GM21515 (cell line): Measurements from ENCODE around the gene SRBD1.

ENCODE experiments used
- ATAC-seq: cut with Tn5 transposase; IDR thresholded peaks from one replicate; pipeline ENCODE4 v1.9.1; 2021; ENCODE audit not compliant: unreplicated experiment

Gene SRBD1

DNA sequence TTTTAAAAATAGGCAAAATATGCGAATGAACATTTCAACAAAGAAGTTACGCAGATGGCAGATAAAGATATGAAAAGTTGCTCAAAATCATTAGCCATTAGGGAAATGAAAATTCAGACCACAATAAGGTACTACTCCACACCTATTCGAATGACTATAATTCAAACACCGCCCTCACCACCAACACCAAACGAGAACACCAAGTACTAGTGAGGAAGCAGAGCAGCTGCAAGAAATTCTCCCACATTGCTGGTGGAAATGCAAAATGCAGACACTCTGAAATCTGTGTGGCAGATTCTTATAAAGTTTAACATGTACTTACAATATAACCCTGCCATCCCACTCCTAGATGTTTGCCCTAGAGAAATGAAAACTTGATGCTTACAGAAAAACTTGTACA lies 23.2 kb upstream of the SRBD1 start:
- no peak for ATAC-seq

- ATAC-seq = no peak
These were observed 20.9 kb upstream of the SRBD1 start for GRCh38 chr2:45631955-45632354.

DNA sequence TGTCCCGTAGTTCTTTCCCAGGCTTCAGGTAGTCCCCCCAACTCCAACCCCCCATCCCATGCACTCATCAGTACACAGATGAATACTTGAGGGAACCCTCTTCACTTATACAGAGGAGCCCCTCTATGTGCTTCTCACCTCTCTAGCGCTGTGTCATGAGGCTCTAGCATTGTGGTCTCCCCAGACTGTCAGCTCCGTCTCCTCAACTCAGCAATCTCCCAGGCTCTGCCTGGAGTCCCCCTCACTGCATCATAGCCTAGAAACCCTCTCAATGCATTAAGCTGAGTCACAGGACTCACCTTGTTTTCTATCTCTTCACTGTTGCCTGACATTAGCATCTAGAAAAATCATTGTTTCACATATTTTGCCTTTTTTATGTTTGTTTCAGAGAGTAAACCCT lies 20.3 kb upstream of the SRBD1 start:
- ATAC-seq = no peak

- no peak for ATAC-seq
These were observed 18.9 kb upstream of the SRBD1 start for GRCh38 chr2:45629971-45630370.

DNA sequence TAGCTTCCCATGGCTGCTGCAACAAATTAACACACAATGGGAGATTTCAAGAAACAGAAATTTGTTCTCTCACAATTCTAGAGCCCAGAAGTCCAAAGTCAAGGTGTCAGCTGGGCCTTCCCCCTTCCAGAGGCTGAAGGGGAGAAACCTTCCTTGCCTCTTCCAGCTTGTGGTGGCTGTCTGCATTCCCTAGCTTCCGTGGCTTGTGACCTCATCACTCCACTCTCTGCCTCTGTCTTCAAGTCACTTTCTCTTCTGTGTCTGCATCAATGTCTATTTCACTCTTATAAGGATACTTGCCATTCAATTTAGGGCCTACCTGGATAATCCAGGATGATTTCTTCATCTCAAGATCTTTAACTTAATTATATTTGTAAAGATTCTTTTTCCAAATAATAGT lies 16.8 kb upstream of the SRBD1 start:
- ATAC-seq = no peak

DNA sequence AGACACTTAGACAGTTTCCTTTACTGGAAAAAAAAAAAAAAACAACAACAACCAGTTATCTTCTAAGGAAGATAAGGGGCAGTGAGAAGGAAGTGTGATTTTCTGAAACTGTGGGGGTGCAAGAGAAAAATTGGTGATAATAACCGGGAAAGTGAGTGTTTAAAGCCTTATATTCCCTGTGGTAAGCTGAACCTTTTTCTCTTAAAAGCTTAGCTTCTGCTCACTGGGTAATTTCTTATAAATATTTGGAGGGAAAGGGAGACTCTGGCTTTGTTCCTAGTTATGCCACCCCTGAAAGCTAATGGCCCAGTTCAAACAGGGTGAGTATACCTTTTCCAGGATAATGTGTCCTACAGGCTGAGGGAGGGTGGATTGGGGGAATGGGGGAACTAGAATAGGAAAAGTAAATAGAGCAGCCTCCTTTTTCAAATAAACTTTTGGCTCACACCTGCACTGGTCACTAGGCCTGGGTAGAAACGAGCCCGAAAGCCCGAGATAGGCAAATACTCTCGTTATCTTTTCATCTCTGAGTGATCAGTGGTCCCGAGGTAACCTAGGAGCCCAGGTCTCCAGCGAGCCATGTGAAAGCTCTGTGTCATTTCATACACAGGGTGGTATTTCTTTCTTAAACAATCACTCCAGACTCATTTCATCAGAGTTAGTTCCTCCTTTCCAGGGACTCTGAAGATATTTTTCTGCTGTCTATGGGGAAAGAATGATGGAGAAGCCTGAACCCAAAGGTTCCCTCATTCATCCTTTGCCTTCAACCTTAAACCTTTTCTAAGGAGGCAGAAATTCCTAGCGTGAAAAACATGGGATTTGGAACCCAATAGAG lies 15.5 kb upstream of the SRBD1 start:
- ATAC-seq = no peak

DNA sequence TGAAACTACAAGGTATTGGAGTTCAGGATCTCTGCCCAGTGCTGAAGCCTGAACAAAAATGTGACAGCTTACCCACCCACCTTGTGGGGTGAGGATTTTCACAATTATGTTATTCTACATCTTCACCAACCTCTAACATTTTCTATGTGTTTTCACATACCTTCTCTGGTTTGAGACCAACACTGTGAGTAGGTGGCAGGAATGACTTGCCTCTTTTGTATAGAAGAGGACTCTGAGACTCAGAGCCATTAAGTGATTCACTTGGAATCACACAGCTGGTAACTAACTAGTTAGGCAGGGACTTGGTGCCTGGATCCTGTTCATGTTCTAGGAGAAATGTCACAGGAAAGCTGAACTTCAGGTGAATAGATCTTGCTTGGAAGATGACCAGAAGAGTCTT lies 14.8 kb upstream of the SRBD1 start:
- no peak for ATAC-seq

DNA sequence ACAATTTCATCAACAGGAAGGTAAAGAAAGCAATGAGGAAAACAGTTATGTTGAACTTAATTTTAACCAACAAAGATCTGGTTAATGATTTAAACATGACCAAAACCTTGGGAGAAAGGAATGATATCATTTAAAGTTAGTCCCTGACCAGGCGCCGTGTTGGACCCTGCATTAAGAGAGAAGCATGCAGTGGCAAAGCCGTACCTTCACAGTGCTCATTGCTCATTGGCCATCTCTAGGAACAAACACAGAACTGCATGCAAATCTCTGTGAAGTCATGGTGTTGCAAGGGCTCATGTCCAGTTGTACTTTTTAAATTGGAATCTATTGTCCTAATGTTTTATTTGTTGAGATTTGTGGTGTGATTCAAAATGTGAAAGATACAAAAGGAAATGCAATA lies 12.0 kb upstream of the SRBD1 start:
- ATAC-seq = no peak

DNA sequence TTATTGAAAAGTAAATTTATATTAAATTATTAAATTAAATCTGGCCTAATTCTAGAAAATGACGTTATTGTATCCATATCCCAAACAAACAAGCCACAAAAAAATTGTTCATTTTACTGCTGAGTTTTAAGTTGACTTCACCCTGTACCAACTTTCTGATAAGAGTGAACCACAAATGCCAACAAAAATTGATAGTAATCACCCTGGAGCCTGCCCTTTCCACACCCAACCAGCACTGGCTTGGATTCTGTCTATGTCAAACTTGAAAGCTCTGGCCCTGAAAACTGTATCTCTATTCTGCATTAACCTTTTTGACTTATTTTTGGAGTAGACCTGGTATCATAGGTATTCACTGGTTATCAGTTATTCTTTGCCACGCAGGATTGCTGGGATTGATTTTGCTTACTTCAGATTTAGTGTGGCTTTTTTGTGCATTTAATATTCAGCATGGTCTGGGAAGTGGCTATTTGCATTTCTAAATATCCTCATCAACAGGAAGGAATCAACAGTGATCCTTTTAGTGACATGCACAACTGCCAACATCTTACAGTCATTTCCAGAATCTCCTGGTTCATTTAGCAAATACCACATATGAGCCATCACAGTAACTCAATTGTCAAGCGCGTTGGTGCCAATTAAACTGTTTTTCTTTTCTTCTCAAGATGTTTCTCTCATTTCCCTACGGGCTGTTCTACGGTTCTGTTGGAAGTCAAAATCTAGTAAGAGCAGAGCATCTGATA lies 11.4 kb upstream of the SRBD1 start:
- no peak for ATAC-seq

DNA sequence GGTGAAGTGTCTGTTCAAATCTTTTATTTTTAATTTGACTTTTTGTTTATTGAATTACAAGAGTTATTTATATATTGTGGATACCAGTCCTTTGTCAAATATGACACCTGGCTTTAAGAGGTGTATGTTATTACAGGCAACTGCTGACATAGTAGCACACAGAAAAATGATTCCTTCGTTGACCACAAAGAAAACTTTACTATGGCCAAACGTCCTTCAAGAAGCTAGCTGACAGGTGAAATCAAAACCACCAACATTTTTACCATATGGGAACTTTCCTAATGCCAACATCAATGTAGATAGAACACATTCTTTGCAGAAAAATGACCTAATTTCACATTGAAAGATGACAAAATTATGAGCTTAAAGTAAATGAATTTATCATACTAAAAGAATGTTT lies 6.4 kb upstream of the SRBD1 start:
- ATAC-seq = no peak

DNA sequence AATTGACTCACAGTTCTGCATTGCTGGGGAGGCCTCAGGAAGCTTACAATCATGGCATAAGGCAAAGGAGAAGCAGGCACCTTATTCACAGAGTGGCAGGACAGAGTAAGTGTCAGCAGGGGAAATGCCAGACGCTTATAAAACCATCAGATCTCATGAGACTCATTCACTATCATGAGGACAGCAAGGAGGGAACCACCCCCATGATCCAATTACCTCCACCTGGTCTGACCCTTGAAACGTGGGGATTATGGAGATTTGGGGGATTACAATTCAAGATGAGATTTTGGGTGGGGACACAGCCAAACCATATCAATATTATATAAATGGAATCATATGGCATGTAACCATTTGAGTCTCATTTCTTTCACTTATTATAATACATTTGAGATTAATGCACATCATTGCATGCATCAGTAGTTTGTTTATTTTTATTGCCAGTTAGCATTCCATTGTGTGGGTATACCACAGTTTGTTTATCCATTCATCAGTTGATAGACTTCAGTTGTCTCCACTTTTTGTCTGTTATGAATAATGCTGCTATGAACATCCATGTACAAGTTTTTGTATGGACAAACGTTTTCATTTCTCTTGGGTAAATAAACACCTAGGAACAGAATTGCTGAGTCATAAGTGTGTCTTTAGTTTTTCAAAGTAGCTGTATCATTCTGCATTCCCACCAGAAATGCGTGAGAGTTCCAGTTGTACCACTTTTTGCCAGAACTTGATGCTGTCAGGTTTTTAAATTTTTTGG lies 5.8 kb upstream of the SRBD1 start:
- ATAC-seq = no peak

DNA sequence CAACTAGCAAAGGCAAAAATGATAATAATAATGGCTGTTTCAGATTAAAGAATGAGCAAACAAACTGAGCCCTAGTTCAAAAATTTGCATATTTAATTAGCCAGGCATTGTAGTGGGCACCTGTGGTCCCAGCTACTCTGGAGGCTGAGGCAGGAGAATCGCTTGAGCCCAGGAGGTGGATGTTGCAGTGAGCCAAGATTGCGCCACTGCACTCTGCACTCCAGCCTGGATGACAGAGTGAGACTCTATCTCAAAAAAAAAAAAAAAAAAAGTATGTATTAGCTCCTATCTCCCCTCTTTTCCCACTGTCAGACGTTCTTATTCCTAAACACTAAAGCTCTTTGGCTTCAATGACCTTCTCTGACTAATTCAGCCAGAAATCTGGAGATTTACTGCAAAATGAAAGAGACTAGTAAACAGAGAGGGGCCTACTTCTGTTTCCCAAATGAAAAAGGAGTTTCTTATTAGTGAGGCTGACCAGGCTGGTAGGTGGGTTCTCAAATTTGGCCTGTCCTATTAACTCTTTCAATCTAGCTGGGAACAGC lies 3.9 kb upstream of the SRBD1 start:
- ATAC-seq = no peak

- no peak for ATAC-seq
These were observed 3.3 kb upstream of the SRBD1 start for GRCh38 chr2:45614330-45614729.

DNA sequence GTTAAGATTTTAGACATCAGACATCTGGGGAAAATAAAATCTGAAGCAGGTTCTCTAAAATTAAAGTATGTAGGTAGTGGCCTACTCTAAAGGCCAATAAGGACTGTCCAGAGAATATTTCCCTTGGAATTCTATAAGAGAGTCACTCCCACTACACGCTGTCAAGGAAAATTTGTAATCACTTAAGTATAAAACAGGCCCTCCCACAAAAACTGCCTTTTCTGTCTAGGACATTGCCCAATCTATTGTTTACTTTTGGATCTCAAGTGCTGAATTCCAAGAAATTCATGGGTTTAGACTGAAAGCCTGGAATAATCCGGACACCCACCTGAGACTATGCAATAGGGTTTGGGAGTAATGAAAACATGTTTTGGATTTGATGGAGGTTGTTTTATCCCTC lies 1.7 kb upstream of the SRBD1 start:
- no peak for ATAC-seq

DNA sequence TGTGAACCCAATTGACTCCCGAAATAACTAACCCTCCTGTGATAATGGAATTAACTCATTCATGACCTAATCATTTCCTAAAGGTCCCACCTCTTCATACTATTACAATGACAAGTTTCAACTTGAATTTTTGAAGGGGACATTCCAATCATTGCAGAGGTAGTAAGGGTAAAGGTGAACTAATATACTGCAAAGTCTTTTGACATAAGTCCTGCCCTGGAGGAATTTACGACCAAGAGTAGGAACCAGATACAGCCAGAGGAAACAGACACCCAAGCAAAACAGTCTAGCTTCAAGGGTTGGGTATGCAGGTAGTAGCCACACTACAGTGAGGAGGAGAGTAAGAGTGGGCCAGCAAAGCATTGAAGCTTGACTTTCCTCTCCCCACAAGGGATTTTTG lies 1.2 kb upstream of the SRBD1 start:
- ATAC-seq = no peak

DNA sequence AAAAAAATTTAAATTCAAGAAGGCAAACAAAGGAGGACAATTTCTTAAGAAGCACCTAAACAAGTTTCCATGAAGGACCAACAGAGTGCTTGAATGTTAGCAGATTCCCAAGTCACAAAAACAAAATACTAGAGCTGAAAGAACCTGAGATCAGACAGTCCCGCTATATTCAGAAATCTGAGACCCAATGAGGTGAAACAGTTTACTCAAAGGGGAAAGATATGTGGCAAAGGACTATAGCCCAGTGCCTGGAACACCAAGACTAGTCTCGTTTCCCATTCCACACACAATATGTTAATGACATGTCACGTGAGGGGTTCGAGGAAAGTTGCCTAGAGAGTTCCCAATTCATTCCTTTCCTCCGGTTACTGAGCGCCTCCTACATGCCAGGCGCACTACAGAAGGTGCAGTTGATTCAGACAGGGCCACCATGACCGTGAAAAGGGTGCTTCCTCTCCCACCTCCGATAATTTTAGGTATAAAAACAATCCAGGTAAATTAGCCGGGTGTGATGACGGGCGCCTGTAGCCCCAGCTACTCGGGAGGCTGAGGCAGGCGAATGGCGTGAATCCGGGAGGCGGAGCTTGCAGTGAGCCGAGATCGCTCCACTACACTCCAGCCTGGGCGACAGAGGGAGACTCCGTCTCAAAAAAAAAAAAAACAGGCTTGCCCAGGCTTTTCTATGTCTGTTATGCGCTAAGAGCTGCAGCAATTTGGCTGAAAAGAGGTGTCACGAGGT lies 617 bp downstream of the SRBD1 start:
- ATAC-seq = peak; percentile 41

- ATAC-seq = no peak
These were observed 3.4 kb downstream of the SRBD1 start for GRCh38 chr2:45607701-45608100.

GRCh38 chr2:45606796-45607195 lies 4.3 kb downstream of the SRBD1 start:
- ATAC-seq = no peak

DNA sequence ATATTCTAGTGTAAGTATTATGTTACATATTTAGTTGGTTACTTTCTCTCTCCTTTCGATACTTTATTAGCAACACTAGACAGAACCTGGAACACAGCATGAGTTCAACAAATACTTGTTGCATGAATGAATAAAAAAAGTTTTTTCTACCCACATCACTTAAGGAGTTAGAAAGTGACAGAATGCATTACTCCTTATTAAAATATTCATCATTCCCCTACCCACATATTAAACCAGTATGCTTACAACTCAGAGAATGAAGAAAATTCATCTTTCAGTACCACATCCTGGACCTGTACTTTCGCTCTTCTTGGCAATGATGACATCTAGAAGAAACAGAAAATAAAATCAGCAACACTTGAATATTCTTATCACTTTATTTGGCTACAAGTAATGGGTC lies 6.0 kb downstream of the SRBD1 start:
- no peak for ATAC-seq

DNA sequence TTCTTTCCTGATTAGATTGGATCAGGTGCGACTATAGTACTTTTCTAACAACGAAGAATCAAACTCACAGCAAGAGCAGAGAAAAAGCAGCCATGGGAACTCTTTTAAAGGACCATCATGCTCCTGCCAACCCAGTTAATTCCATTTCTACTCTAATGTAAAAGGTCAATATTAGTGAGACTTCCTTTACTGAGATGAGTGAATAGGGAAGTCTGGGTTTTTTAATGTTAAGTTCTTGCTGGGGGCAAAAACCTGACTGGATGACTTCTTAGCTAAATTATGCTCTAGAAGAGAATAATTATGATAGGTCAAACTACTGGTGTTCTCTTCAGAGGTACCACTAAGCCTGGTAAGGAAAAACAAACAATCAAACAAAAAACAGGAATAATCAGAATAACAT lies 8.4 kb downstream of the SRBD1 start:
- ATAC-seq = no peak

- no peak for ATAC-seq
These were observed 12.5 kb downstream of the SRBD1 start for GRCh38 chr2:45598545-45598944.
